ENCODE results near the gene CLDN7.

Gene CLDN7

GRCh38 chr17:7235693-7236665 is 26.3 kb downstream of the CLDN7 start:
- CTCF ChIA-PET: interaction anchor here (0.6 kb wide), 1 partner anchor 325 kb away, joined by 3 read pairs; no protein-coding TSS in a partner anchor
- no peak for TF ChIP-seq CTCF (conservative IDR thresholded peaks at IDR 0.05; ENCODE audit: low read depth)
- peak; percentile 44 for DNase-seq (ENCODE audit: low spot score)
- POLR2A ChIA-PET (ENCODE audit: low non-redundant PET): interaction anchor here (0.8 kb wide), 1 partner anchor 1301 kb away, joined by 3 read pairs; no protein-coding TSS in a partner anchor
- H3K27ac ChIP-seq: peak overlapping the region; percentile 95

GRCh38 chr17:7234083-7234951 is 28.0 kb downstream of the CLDN7 start, which contains the start of gene DVL2:
Gene DVL2 (minus strand): TSS chr17:7234517. CDS start chr17:7234262, 255 bp downstream.
- no peak for TF ChIP-seq CTCF (conservative IDR thresholded peaks at IDR 0.05; ENCODE audit: low read depth)
- ChIA-PET POLR2A (ENCODE audit: low non-redundant PET) (interaction anchor here (0.6 kb wide), 1 partner anchor 64 kb away, joined by 3 read pairs; no protein-coding TSS in a partner anchor), CTCF (interaction anchor here (0.9 kb wide), 2 partner anchors 25 to 46 kb away, joined by 3 read pairs; no protein-coding TSS in a partner anchor)
- peak within 1 kb of the TSS; percentile 95 for H3K27ac ChIP-seq
- DNase-seq (ENCODE audit: low spot score): peak; percentile 97

GRCh38 chr17:7233701-7234082 is 28.6 kb downstream of the CLDN7 start:
- CTCF ChIA-PET: interaction anchor here (0.9 to 1.4 kb wide), 3 partner anchors 26 to 63 kb away, joined by 3 to 7 read pairs (median 3); no protein-coding TSS in a partner anchor
- POLR2A ChIA-PET (ENCODE audit: low non-redundant PET): interaction anchor here (0.6 kb wide), 1 partner anchor 64 kb away, joined by 3 read pairs; no protein-coding TSS in a partner anchor
- DNase-seq (ENCODE audit: low spot score): no peak
- H3K27ac ChIP-seq: peak overlapping the region; percentile 95
- TF ChIP-seq CTCF (conservative IDR thresholded peaks at IDR 0.05; ENCODE audit: low read depth): no peak

- no peak for TF ChIP-seq CTCF (conservative IDR thresholded peaks at IDR 0.05; ENCODE audit: low read depth)
- CTCF ChIA-PET: interaction anchor here (0.7 kb wide), 1 partner anchor 12 kb away, joined by 8 read pairs; no protein-coding TSS in a partner anchor
- H3K27ac ChIP-seq: no peak overlapping the region
- POLR2A ChIA-PET (ENCODE audit: low non-redundant PET): interaction anchor here (1.4 kb wide), 1 partner anchor 11 kb away, joined by 3 read pairs; no protein-coding TSS in a partner anchor
- DNase-seq (ENCODE audit: low spot score): no peak
Observed at GRCh38 chr17:7232114-7232513, 30.2 kb downstream of the CLDN7 start.

- no peak for TF ChIP-seq CTCF (conservative IDR thresholded peaks at IDR 0.05; ENCODE audit: low read depth)
- H3K27ac ChIP-seq: peak overlapping the region; percentile 99
- DNase-seq (ENCODE audit: low spot score): no peak
- ChIA-PET POLR2A (ENCODE audit: low non-redundant PET) (no interaction called here), CTCF (interaction anchor here (0.6 kb wide), 1 partner anchor 207 kb away, joined by 3 read pairs; no protein-coding TSS in a partner anchor)
Observed at GRCh38 chr17:7229504-7229903, 32.8 kb downstream of the CLDN7 start.
